ENCODE measurements around the gene RINT1. TPM values are rescaled to one million over a fixed set of nuclear protein-coding genes. Genes with fewer than 3 reads are reported as not detected.

RINT1 gene
- total RNA-seq = 8.0 and 11.1 TPM in 2 replicates

GRCh38 chr7:105531792-105532671 lies at the start of gene RINT1:
TSS of gene RINT1 (plus strand) at chr7:105532201. CDS start at chr7:105532316, 115 bp downstream.

DNA sequence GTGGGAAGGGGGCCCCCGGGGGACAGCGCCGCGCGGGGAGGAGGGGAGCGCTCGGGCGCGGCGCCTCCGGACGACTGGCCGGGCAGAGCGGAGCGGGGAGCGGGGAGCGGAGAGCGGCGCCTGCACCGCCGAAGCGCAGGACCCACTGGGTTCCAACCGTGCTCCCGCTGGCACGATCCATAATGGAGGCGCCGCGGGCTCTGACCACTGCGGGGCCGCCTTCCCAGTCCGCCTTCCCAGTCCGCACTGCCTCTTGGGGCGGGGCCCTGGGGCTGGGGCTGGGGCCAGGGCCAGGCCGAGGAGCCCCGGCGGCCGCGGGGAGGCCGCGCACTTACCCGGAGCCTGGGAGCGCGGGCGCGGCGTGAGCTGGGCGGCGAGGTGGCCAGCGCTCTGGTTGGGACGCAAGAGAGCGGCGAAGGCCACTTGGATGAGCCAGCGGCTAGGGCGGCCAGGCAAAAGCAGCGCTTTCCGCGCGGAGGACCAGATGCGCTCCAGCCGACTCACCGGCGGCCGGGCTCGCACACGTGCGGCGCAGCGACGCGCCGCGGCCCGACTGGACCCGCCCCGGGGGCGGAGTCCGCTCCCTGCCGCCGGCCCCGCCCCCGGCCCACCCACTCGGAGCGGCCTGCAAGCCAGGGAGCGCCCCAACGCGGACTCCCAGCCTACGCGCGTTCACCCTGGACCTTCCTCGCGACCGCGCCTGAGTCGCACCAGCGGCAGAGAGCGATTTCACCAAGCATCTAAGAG lies 10.1 kb upstream of the RINT1 start, which contains the start of gene PUS7:
PUS7 (minus strand) TSS at position 555 of the 747 bp plus-strand sequence. CDS start 13,759 bp downstream, outside the sequence.

GRCh38 chr7:105581066-105581811 lies 49.2 kb downstream of the RINT1 start, which contains the start of gene EFCAB10:
TSS of gene EFCAB10 (minus strand) at chr7:105581493. CDS start at chr7:105581463, 30 bp downstream.

Other genes starting within 250 kb of the RINT1 start
- gene SRPK2, start 143.3 kb upstream of the RINT1 start, total RNA-seq = 48.2 and 53.1 TPM in 2 replicates
- 35.7 and 37.3 TPM in 2 replicates for gene PUS7, start 9.9 kb upstream of the RINT1 start, total RNA-seq
- 0.48 and 0.64 TPM in 2 replicates for gene EFCAB10, start 49.3 kb downstream of the RINT1 start, total RNA-seq